OCI-LY3 (cell line): ENCODE measurements around the gene SLC5A6.

Source experiments
- EZH2phosphoT487 ChIP-seq: fragments of 200-600 bp; shearing (Covaris generic); IDR thresholded peaks from 2 replicates; pipeline ENCODE4 v1.6.1; 2018; ENCODE audit warnings: antibody characterized with exemption, mixed run types, low read depth
- TF ChIP-seq, protein P1 (sequence below): fragments of 200-600, 300-600 bp; sonication (generic); IDR thresholded peaks from 2 replicates; pipeline ENCODE4 v1.5.1; 2014; ENCODE audit warnings: antibody characterized with exemption, low read length, low read depth

DNA sequence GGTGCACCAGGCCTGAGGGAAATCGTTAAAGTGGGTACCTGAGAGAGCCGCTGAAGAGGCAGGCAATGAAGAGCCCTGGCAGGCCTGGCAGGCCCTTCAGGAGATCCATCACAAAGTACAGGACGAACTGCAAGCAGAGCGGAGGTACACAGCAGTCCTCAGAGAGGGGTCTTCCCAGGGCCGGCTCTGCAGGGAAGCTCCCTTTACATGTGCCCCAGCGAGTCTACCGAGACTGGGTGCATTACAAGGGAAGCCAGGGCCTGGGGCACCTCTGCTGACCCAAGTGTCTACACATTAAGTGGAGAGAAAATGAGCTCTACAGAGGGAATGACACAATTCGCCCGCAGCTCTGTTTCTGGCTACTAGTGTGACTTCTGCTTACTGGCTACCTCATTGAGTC lies 8.3 kb downstream of the SLC5A6 start:
- TF ChIP-seq, protein P1, sequence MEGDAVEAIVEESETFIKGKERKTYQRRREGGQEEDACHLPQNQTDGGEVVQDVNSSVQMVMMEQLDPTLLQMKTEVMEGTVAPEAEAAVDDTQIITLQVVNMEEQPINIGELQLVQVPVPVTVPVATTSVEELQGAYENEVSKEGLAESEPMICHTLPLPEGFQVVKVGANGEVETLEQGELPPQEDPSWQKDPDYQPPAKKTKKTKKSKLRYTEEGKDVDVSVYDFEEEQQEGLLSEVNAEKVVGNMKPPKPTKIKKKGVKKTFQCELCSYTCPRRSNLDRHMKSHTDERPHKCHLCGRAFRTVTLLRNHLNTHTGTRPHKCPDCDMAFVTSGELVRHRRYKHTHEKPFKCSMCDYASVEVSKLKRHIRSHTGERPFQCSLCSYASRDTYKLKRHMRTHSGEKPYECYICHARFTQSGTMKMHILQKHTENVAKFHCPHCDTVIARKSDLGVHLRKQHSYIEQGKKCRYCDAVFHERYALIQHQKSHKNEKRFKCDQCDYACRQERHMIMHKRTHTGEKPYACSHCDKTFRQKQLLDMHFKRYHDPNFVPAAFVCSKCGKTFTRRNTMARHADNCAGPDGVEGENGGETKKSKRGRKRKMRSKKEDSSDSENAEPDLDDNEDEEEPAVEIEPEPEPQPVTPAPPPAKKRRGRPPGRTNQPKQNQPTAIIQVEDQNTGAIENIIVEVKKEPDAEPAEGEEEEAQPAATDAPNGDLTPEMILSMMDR: no peak
- TF ChIP-seq EZH2phosphoT487: no peak
